BE2C (cell line): ENCODE results near the gene APOBEC3G.

ENCODE experiments used
- DNase-seq: peaks from one replicate; pipeline ENCODE4 v3.0.0-alpha.2; 2020
- H3K27me3 ChIP-seq: fragments of 250-450 bp; sonication (Bioruptor Pico); 2 replicates; pipeline ENCODE4 v1.5.1; 2020; ENCODE audit warnings: mild to moderate bottlenecking
- H3K36me3 ChIP-seq: fragments of 250-450 bp; sonication (Bioruptor Pico); 2 replicates; pipeline ENCODE4 v1.5.1; 2020; ENCODE audit warnings: mild to moderate bottlenecking
- H3K4me1 ChIP-seq: fragments of 250-450 bp; sonication (Bioruptor Pico); 2 replicates; pipeline ENCODE4 v1.5.1; 2020
- H3K4me3 ChIP-seq: 2 replicates; pipeline ENCODE4 v1.5.1; 2011; ENCODE audit warnings: low read depth, low read length
- H3K9me3 ChIP-seq: fragments of 250-450 bp; sonication (Bioruptor Pico); 2 replicates; pipeline ENCODE4 v1.5.1; 2020
- TF ChIP-seq, protein P1 (sequence below): IDR thresholded peaks from 2 replicates; pipeline ENCODE4 v1.5.1; 2012; ENCODE audit warnings: mild to moderate bottlenecking, low read depth, low read length

Gene APOBEC3G

DNA sequence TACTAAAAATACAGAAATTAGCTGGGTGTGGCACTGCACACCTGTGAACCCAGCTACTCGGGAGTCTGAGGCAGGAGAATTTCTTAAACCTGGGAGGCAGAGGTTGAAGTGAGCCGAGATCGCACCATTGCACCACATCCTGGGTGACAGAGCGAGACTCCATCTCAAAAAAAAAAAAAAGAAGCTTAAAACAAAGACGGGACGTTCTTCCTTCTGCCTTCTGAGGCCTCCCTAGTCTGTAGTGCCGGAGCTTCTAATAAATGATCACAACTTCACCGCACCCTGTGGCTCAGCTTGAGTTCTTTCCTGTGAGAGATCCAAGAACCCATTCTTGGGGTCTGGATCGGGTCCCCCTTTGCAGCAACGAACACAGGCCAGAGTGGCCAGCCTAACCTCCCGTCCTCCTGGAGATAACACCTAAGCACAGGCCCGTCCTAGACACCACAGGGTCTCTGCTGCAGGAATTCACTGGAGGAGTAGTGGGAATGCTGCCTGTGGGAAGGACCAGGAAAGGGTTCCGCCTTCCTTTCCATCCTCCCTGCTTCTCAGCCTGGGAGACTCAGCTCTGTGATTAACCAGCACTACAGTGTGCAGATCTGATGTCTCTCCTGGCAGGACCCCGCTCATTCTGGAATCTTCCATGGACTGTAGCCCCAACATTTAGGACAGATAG is 17.8 kb downstream of the APOBEC3G start:
- H3K36me3 ChIP-seq: no peaks in the 10 kb centered on the region
- no peak for DNase-seq
- H3K27me3 ChIP-seq: no peaks in the 10 kb centered on the region
- no peak overlapping the region for H3K4me3 ChIP-seq
- no peaks in the 10 kb centered on the region for H3K9me3 ChIP-seq
- H3K4me1 ChIP-seq: no peaks in the 10 kb centered on the region
- TF ChIP-seq, protein P1, sequence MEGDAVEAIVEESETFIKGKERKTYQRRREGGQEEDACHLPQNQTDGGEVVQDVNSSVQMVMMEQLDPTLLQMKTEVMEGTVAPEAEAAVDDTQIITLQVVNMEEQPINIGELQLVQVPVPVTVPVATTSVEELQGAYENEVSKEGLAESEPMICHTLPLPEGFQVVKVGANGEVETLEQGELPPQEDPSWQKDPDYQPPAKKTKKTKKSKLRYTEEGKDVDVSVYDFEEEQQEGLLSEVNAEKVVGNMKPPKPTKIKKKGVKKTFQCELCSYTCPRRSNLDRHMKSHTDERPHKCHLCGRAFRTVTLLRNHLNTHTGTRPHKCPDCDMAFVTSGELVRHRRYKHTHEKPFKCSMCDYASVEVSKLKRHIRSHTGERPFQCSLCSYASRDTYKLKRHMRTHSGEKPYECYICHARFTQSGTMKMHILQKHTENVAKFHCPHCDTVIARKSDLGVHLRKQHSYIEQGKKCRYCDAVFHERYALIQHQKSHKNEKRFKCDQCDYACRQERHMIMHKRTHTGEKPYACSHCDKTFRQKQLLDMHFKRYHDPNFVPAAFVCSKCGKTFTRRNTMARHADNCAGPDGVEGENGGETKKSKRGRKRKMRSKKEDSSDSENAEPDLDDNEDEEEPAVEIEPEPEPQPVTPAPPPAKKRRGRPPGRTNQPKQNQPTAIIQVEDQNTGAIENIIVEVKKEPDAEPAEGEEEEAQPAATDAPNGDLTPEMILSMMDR: no peak

DNA sequence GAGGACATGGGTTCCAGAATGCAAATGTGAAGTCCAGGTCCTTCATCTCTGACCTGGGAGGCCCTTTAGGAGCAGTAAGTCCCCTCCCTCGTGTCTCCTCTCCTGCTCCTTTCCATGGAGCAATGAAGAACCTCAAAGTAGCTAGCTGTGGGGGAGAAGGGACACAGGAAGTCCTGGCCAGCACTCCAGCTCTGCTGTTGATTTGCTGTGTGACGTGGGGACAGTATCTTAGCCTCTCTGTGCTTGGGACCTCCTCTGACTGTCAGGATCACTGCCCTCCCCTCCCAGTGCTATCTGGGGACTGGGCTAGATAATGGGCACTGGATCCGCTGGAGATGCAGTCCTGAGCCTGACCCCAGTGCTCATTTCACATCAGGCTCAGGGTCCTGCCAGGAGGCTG is 18.9 kb downstream of the APOBEC3G start:
- Histone ChIP-seq H3K9me3 (no peaks in the 10 kb centered on the region), H3K4me1 (no peaks in the 10 kb centered on the region), H3K27me3 (no peaks in the 10 kb centered on the region), H3K36me3 (no peaks in the 10 kb centered on the region), H3K4me3 (no peak overlapping the region)
- no peak for DNase-seq
- TF ChIP-seq, protein P1: no peak

DNA sequence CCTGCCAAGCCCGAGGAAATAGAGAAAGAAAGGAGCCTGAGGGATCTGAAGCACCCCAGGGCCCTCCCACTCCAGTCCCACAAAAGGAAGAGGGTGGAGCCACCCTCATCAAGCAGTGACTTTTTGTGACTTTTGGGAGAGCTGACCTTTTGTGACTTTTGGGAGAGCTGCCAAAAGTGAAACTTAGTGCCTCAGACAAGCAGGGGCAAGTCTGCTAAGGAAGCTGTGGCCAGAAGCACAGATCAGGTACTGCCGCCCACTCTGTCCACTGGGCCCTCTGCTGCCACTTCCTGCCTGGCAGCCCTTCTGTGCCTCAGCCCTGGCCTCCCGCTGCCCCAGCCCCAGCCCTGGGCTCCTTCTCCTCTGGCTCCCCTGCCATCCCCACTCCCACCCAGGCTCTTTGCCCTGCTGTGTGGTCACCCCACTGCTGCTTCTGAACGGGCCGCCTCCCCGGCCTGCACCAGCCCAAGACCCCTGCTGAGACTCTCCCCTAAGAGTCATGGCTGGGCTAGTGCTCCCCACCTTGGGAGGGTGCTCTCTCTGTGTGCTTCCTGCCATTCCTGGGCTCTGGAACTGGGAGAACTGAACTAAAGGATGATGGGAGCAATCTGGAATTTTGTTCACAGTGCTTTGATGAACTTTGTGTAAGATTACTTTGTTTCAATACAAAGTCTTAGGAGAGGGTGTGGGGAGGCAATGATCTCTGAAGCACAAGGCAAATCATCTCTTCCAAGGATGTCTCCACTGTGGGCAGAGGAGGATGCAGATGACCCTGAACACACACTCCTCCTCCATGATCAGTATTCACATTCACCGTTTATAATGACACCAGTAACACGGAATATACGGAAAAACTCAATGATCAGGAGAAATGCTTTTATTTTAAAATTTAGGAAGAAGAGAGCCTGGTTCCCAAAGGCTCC is 20.3 kb downstream of the APOBEC3G start, which contains the start of gene APOBEC3H:
APOBEC3H (plus strand) TSS at position 147 of the 923 bp plus-strand sequence. CDS start 3,035 bp downstream, outside the sequence.
- Histone ChIP-seq H3K27me3 (no peaks in the 10 kb centered on the region), H3K36me3 (no peaks in the 10 kb centered on the region), H3K4me1 (no peaks in the 10 kb centered on the region), H3K9me3 (no peaks in the 10 kb centered on the region), H3K4me3 (no peak within 1 kb of the TSS)
- TF ChIP-seq, protein P1: no peak
- no peak for DNase-seq

DNA sequence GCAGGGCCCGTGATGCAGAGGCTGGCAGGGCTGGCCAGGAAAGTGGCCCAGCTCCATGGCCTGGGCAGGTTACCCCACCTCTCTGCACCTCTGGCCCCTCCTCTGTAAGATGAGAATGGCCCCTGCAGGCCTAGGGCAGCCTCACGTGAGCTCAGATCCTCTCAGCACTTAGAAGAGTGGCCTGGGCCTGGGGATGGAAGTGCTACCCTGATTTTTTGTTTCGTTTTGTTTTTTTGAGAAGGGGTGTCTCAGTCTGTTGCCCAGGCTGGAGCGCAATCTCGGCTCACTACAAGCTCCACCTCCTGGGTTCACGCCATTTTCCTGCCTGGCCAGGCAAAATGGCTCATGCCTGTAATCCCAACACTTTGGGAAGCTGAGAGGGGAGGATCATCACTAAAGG is 21.0 kb downstream of the APOBEC3G start:
- Histone ChIP-seq H3K27me3 (no peaks in the 10 kb centered on the region), H3K4me1 (no peaks in the 10 kb centered on the region), H3K4me3 (no peak overlapping the region), H3K36me3 (no peaks in the 10 kb centered on the region), H3K9me3 (no peaks in the 10 kb centered on the region)
- TF ChIP-seq, protein P1: no peak
- no peak for DNase-seq

DNA sequence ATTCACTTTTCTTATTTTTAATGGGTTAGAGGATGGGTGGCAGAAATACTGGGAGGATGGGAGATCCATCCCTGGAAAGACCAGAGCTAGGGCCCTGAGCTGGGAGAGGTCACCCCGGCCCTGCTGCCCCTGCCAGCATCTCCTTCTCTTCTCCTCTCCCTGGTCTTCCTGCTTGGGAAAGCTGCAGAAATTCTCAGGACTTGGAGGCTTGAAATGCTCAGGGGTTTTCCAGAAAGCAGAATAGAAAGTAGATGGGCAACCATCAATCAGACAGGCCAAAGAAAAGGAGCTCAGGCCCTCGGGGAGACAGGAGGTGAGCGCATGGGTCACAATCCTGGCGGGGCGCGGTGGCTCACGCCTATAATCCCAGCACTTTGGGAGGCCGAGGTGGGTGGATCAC is 21.5 kb downstream of the APOBEC3G start:
- no peak overlapping the region for H3K4me3 ChIP-seq
- H3K9me3 ChIP-seq: no peaks in the 10 kb centered on the region
- H3K27me3 ChIP-seq: no peaks in the 10 kb centered on the region
- no peaks in the 10 kb centered on the region for H3K36me3 ChIP-seq
- no peak for DNase-seq
- no peaks in the 10 kb centered on the region for H3K4me1 ChIP-seq
- TF ChIP-seq, protein P1: no peak

DNA sequence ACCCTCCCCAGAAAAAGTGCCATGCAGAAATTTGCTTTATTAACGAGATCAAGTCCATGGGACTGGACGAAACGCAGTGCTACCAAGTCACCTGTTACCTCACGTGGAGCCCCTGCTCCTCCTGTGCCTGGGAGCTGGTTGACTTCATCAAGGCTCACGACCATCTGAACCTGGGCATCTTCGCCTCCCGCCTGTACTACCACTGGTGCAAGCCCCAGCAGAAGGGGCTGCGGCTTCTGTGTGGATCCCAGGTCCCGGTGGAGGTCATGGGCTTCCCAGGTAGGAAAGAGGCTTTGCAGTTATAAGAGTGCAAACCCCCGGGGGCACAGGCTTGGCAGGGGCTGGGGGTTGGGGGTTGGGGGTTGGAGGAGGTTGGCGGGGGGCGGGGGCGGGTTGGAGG is 24.2 kb downstream of the APOBEC3G start:
- TF ChIP-seq, protein P1: no peak
- no peak overlapping the region for H3K4me3 ChIP-seq
- no peaks in the 10 kb centered on the region for H3K4me1 ChIP-seq
- DNase-seq: no peak
- no peaks in the 10 kb centered on the region for H3K36me3 ChIP-seq
- no peaks in the 10 kb centered on the region for H3K9me3 ChIP-seq
- H3K27me3 ChIP-seq: no peaks in the 10 kb centered on the region
